GM12865 (cell line): ENCODE data around the gene ARPP21.

Source experiments
- DNase-seq: peaks from one replicate; pipeline ENCODE4 v3.0.0; 2010; ENCODE audit warnings: low read depth
- H3K4me3 ChIP-seq: 2 replicates; pipeline ENCODE4 v1.5.1; 2011; ENCODE audit warnings: mild to moderate bottlenecking, low read depth, low read length, control low read depth
- TF ChIP-seq, protein P1 (sequence below): IDR thresholded peaks from 2 replicates; pipeline ENCODE4 v1.5.1; 2011; ENCODE audit warnings: low read length, control low read depth, low read depth, inconsistent platforms; ENCODE audit not compliant: insufficient read depth; ENCODE audit errors: missing control alignments

ARPP21 gene

DNA sequence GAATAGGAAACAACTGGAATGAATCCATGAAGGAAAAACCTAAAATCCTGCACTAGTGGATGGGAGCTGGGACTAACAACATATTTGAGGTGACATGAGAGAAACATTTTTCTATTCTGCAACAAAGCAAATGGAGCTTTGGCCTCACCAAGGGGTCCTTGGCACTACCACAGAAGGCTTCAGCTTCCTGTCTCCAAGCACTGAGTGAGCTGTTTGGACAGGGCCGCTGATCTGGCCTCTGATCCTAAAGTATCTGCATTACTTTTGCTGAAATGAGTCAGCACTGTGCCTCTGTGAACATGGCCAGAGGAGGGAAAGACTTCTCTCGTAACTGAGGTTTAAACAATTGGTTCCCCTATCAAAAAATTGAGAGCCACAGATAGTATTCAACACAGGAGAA is 9.0 kb downstream of the ARPP21 start:
- TF ChIP-seq, protein P1, sequence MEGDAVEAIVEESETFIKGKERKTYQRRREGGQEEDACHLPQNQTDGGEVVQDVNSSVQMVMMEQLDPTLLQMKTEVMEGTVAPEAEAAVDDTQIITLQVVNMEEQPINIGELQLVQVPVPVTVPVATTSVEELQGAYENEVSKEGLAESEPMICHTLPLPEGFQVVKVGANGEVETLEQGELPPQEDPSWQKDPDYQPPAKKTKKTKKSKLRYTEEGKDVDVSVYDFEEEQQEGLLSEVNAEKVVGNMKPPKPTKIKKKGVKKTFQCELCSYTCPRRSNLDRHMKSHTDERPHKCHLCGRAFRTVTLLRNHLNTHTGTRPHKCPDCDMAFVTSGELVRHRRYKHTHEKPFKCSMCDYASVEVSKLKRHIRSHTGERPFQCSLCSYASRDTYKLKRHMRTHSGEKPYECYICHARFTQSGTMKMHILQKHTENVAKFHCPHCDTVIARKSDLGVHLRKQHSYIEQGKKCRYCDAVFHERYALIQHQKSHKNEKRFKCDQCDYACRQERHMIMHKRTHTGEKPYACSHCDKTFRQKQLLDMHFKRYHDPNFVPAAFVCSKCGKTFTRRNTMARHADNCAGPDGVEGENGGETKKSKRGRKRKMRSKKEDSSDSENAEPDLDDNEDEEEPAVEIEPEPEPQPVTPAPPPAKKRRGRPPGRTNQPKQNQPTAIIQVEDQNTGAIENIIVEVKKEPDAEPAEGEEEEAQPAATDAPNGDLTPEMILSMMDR: no peak
- no peak overlapping the region for H3K4me3 ChIP-seq
- no peak for DNase-seq

DNA sequence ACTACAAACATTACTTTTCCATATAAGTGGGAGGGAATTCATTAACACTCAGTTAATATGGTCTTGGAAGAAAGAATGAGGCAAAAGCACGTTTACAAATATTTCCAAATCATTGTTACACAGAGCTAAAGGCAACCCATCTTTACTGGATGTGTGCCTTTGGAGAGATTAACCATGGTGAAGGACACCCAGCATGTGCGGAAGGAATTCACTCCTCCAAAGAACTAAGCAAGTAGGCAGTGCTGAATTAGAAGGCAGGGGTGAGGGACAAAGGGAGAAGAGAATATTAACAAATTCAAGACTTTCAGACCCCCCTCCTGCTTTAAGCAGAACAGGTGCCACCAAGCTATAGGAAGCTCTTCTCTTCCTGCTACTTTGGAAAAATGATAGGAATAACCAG is 10.1 kb downstream of the ARPP21 start:
- TF ChIP-seq, protein P1: no peak

DNA sequence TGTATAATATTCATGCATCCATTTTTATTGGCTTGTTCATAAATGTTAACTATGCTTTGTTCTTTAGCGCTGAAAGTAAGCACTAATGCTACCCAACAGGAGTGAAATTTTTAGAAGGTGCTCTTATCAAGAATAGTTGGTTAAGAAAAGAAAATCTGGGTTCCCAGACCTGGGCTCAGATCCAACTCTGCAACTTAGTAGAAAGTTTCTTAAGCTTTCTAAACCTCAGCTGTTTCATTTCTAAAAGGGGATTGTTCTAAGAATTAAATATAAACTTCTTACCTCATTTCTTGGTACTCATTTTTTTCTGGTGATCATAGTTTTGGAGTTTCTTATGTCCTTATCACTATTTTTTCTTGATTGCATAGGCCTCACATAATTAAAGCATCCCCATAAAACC is 12.1 kb downstream of the ARPP21 start:
- DNase-seq: no peak
- no peak overlapping the region for H3K4me3 ChIP-seq
- TF ChIP-seq, protein P1: no peak

More for the DNA sequence above, 10.1 kb downstream of the ARPP21 start:
- no peak overlapping the region for H3K4me3 ChIP-seq
- DNase-seq: no peak

DNA sequence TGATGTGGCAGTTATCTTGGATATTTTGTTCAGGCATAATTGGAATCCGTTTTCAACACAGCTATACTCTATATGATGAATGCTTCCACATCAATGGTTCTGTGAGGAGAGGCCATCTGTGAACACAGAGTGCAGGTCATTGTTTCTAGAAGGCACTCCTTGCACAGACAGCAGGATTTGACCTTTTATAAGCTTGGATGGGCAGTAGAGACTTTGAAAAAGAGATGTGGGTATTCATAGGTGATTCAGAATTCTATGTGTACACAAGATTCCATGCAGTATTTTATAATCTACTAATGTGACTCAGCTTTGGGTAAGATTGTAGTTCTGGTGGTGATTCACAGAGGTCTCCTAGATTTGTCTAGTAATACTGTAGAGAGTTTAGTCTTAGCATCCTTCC is 12.5 kb downstream of the ARPP21 start:
- TF ChIP-seq, protein P1: no peak
- no peak overlapping the region for H3K4me3 ChIP-seq
- no peak for DNase-seq

DNA sequence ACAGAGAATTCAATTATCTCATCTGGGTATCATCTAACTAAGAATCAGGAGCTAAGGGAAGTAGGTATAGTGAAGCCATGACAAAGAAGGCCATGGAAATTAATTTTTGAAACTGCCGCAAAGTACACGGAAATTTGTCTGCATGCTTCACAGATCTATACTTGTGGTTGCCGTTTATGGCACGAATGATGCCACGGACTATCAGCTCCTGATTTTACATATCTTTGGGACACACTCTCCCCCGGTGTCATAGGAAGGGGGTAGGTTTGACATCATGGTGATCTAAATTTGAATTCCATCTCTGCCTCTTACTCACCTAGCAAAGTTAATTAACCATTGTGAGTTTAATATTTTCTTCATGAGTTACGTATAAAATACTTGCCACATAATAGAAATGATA is 14.0 kb downstream of the ARPP21 start:
- TF ChIP-seq, protein P1: no peak
- no peak overlapping the region for H3K4me3 ChIP-seq
- no peak for DNase-seq

DNA sequence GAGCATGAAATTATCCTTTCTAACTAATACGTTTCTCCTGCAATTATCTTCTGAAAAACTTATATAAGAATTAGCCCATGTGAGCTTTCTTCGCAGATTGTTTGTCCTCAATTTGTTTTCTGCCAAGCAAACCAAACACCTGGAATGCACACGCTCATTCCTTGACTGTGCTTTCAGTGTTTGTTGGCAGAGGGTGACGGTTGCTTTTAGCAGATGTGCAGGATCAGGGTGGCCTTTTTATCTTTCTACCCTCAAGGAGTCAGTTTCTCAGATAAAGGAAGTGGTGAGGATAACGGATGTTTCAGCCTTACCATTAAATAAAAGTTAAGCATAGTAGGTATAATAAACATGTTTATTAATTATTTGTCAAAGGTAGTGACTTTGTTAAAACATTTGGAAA is 15.2 kb downstream of the ARPP21 start:
- no peak for DNase-seq
- TF ChIP-seq, protein P1: no peak
- H3K4me3 ChIP-seq: no peak overlapping the region

DNA sequence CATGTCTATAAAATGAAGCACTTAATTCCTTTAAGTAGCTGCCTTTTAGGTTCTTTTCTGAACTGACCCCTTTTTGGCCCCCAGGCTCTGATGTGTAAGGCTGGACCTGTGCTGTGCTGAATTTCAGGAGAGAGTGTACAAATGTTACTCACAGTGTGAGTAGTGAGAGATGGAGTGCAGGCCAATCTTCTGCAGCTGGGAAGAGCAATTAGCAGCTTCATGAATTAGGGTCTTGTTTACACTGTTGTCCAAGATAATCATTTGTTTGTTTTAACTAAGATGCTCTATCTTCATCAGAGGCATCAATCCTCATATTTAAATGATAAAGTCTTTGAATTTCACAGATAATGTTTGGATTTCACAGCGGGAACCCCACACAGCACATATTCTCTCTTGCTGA is 19.4 kb downstream of the ARPP21 start:
- TF ChIP-seq, protein P1: no peak

More for the DNA sequence above, 19.4 kb downstream of the ARPP21 start:
- no peak for DNase-seq
- no peak overlapping the region for H3K4me3 ChIP-seq
